GM21717 (cell line): ENCODE data around the gene ARHGAP26.

Experiments
- ATAC-seq: cut with Tn5 transposase; IDR thresholded peaks from one replicate; pipeline ENCODE4 v1.9.1; 2021; ENCODE audit warnings: mild to moderate bottlenecking, moderate library complexity; ENCODE audit not compliant: unreplicated experiment

ARHGAP26 gene

DNA sequence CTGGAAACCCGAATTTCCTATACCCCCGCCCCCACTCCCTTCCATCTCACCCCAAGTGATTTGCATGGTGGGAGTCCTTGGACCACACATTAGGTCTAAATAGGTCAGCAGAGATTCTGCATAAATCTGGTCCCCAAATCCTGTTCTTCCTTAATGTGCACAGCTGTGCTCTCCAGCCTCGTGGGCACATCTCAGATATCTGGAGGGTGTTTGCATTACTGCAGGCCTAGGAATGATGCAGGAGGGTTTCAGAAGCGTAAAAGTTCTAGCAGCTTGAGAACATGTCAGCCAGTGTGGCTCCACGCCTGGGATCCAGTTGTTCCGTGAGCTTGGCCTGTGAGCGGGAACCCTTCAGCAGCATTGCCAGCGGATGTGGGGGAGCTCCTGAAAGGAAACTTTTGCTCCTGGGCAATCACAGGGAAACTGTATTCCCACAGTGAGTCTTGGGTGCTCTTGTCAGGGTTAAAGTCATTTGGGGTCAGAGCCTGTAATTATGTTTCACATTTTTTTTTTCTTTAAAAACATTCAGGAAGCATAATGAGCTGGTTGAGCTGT is 12.9 kb downstream of the ARHGAP26 start:
- ATAC-seq: no peak

DNA sequence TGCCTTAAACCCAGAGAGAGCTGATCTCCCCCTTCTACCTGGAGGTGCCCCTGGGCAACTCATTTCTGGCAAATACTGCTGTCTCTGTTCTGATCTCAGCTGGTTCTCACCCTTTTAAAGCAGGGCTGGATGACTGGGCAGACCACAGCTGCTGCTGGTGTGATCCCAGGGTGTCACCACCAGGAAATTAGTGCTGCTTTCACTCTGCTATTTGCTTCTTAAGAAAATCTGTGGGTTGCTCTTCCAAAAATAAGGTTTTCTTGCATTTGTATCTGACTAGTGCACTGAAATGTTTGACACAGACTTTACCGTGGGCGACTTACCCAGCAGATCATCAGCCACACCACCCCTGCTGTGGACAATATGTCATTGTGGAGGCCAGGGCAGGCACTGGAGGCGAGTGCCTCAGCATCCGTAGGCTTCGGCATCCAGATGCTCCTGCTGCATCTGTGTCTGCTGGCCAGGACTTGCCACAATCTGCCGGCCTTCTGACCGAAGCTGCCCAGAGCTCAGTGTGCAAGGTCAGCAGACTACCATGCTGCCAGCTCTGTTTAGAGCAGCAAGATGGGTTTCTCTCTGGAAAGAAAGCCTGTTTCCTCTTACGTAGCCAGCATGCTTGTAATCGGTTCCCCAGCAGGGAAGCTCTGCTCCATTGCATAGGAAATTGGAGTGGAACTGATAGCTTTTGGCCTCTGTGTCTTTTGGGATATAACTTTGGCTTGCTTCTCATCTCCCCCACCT is 13.6 kb downstream of the ARHGAP26 start:
- peak; percentile 93 for ATAC-seq

DNA sequence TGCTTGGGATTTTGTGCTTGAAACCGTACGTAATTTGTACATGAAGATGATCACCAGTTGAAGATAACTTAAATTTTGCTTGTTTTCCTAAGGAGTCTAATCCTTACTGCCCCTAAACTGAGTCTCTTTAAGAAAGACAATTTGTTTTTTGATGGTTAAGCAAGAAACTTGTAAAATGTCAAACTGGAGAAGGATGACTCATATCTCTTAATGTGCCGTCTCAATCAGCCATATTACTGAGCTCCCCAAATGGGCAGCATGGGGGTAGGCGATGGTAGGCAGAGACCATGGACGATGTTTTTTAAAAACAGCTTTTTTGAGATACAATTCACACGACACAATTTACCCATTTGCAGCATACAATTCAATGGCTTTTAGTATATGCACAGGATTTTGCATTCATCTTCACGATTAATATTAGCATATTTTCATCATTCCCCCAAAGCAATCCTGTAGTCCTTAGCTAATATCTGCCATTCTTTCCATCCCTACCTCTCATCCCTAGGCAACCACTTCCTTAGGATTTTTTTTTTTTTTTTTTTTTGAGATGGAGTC is 14.3 kb downstream of the ARHGAP26 start:
- ATAC-seq: no peak

DNA sequence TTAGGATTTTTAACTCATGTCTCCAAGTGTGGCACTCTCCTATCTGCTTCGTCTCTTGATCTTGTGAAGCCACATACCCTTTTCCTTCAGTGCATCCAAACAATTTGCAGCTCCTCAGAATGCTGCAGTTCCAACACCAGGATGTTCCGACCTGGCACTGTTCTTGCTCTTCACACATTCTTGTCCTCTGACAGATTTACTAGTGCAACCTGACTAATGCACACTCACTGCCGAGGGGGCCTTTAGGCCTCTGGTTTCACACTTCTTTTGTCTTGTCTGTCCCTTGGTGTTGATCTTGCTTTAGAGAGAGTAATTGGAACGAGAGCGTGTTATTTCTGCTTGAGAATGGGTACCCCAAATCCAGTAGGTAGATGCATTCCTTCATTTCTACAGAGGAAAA is 15.0 kb downstream of the ARHGAP26 start:
- ATAC-seq: no peak

GRCh38 chr5:142789206-142789605 is 19.0 kb downstream of the ARHGAP26 start:
- ATAC-seq: no peak

GRCh38 chr5:142792012-142792864 is 22.1 kb downstream of the ARHGAP26 start:
- ATAC-seq: no peak

- ATAC-seq: no peak
Observed at GRCh38 chr5:142792865-142793232, 22.7 kb downstream of the ARHGAP26 start.

GRCh38 chr5:142794537-142794936 is 24.4 kb downstream of the ARHGAP26 start:
- ATAC-seq: no peak

GRCh38 chr5:142795251-142795650 is 25.1 kb downstream of the ARHGAP26 start:
- ATAC-seq: no peak

- no peak for ATAC-seq
Observed at GRCh38 chr5:142796492-142797109, 26.4 kb downstream of the ARHGAP26 start.

DNA sequence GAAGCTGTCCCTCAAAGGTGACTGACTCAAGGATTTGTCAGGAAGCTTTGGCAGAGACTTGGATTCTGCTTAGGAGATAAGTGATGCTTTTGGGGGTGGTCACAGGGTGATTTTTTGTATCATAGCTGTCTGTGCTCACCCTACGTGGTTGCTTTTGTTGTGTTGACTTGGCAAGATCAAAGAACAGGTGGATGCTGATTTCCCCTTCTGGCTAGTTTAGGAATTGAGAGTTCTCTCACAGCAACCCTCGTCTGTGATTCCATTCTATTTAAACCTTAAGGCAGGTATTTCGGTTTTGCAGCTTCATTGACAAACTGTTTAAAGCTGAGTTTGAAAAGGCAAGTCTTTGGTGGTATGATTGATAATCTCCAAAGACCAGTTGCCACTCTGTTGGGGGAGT is 27.2 kb downstream of the ARHGAP26 start:
- ATAC-seq: no peak

DNA sequence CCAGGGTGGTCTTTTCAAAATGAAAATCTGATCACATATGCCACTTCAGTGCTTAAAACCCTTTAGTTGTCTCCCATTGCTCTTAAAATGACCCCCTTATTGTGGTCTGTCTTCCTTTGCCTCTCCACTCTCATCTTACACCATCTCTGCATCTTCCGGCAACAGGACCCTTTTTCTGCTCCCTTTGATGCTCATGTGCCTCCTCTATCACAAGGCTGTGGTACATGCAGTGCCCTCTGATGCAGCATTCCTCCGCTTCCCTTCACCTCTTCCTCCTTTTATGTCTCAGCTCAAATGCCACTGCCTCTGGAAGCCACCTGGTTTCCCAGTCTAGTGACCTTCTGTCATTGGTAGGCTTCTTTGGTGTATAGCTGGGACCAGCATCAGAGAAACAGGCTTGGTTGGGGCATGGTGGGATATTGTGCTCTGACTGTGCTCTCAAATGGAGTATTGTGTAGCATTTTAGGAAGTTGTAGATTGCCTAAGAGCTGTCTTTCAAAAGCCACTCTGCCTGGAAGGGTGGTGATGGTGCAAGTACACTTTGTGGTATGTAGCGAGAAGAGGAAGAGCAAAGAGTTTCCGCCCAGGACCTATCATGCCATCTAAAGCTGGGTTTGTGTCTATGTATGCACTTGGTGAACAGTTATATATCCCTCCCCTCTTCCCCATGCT is 28.1 kb downstream of the ARHGAP26 start:
- no peak for ATAC-seq

GRCh38 chr5:142800776-142801494 is 30.8 kb downstream of the ARHGAP26 start:
- ATAC-seq: peak; percentile 90

GRCh38 chr5:142801495-142801871 is 31.3 kb downstream of the ARHGAP26 start:
- ATAC-seq: no peak

GRCh38 chr5:142803428-142804125 is 33.4 kb downstream of the ARHGAP26 start:
- no peak for ATAC-seq

DNA sequence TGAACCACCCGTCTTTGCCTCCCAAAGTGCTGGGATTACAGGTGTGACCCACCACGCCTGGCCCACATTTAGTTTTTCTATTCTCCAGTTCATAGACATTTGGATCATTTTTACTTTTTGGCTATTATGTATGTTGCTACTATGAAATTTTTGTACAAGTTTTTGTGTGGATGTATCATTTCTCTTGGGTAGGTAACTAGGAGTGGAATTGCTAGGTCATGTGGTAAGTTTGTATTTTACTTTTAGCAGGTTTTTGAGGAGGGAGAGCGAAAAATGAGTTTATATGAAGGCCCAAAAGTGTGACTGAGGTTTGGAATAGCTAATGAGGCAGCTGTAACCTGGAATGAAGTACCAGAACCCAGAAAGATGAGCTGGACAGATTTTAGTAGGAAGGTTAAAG is 35.2 kb downstream of the ARHGAP26 start:
- no peak for ATAC-seq

- ATAC-seq: peak; percentile 24
Observed at GRCh38 chr5:142806841-142807267, 36.7 kb downstream of the ARHGAP26 start.

DNA sequence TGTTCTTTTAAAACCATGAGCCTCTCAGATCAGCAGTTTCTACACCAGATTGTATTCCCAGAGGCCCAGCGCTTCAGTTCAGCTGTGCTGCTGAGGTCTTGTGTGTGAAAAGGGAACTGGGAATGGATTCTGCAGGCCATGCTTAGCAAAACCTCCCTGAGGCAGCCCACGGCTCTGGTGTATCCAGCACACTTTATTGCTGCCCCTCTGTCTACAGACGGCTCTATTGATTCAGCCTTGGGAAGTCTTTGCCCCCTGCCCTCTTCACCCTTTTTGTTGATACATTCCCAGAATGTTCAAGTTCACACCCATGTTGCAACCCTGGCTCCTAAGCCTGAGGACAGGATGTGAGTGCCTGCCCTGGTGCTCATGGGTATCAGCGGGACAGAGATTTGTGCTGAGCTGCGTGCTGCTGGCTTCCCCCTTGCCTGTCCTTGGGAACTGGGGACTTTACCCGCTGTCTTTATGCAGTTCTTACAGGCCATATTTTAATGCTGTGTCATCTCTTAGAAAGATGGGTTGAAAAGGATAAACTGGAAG is 37.3 kb downstream of the ARHGAP26 start:
- ATAC-seq: peak; percentile 71
